GM19025 (cell line): ENCODE data around the gene ROPN1L.
A peak's percentile ranks its signal among the peaks of the same experiment; 100 is the strongest.

Experiments
- ATAC-seq: cut with Tn5 transposase; IDR thresholded peaks from one replicate; pipeline ENCODE4 v1.9.1; 2021; ENCODE audit warnings: mild to moderate bottlenecking, low read depth, moderate library complexity; ENCODE audit not compliant: unreplicated experiment

ROPN1L gene

GRCh38 chr5:10427201-10427600 lies 14.5 kb upstream of the ROPN1L start:
- no peak for ATAC-seq

- ATAC-seq, result no peak
These were observed 13.7 kb upstream of the ROPN1L start for GRCh38 chr5:10427978-10428377.

- no peak for ATAC-seq
These were observed 10.3 kb upstream of the ROPN1L start for GRCh38 chr5:10431415-10431814.

GRCh38 chr5:10432059-10433008 lies 9.3 kb upstream of the ROPN1L start:
- no peak for ATAC-seq

GRCh38 chr5:10434392-10434791 lies 7.3 kb upstream of the ROPN1L start:
- ATAC-seq, result no peak

GRCh38 chr5:10438301-10438700 lies 3.4 kb upstream of the ROPN1L start:
- ATAC-seq, result no peak

- no peak for ATAC-seq
These were observed 2.0 kb upstream of the ROPN1L start for GRCh38 chr5:10439692-10440091.

GRCh38 chr5:10440367-10440990 lies 1.2 kb upstream of the ROPN1L start:
- no peak for ATAC-seq

- ATAC-seq, result peak; percentile 49
These were observed 335 bp downstream of the ROPN1L start for GRCh38 chr5:10441992-10442435.

- no peak for ATAC-seq
These were observed 897 bp downstream of the ROPN1L start for GRCh38 chr5:10442576-10442975.

GRCh38 chr5:10445352-10445751 lies 3.7 kb downstream of the ROPN1L start:
- no peak for ATAC-seq

- ATAC-seq, result no peak
These were observed 4.8 kb downstream of the ROPN1L start for GRCh38 chr5:10446490-10446889.

GRCh38 chr5:10447041-10447440 lies 5.4 kb downstream of the ROPN1L start:
- no peak for ATAC-seq

GRCh38 chr5:10448754-10449360 lies 7.2 kb downstream of the ROPN1L start:
- no peak for ATAC-seq

- ATAC-seq, result no peak
These were observed 9.6 kb downstream of the ROPN1L start for GRCh38 chr5:10451137-10451824.

- ATAC-seq, result peak; percentile 63
These were observed 11.2 kb downstream of the ROPN1L start for GRCh38 chr5:10452768-10453331.

GRCh38 chr5:10453545-10453944 lies 11.9 kb downstream of the ROPN1L start:
- no peak for ATAC-seq

- ATAC-seq, result no peak
These were observed 13.1 kb downstream of the ROPN1L start for GRCh38 chr5:10454591-10455276.

GRCh38 chr5:10455277-10455670 lies 13.6 kb downstream of the ROPN1L start:
- ATAC-seq, result no peak
